Measurements from ENCODE around the gene ZFYVE16.

- no peak for TF ChIP-seq POLR2A (IDR thresholded peaks at IDR 0.05; ENCODE audit: low read depth, low read length)
- no peak for TF ChIP-seq TAF1 (IDR thresholded peaks at IDR 0.05; ENCODE audit: borderline replicate concordance, low read depth, low read length)
- TF ChIP-seq POLR2AphosphoS5 (IDR thresholded peaks at IDR 0.05; ENCODE audit: low read depth, low read length): no peak
These were observed 37.5 kb upstream of the ZFYVE16 start for GRCh38 chr5:80370390-80370789.
